ENCODE results near the gene RIMBP3C.
"Not testable (repeated sequence)": the region's sequence is repeated elsewhere in the genome, so short reads cannot be mapped to it uniquely, and the experiment has no call there.

RIMBP3C gene

DNA sequence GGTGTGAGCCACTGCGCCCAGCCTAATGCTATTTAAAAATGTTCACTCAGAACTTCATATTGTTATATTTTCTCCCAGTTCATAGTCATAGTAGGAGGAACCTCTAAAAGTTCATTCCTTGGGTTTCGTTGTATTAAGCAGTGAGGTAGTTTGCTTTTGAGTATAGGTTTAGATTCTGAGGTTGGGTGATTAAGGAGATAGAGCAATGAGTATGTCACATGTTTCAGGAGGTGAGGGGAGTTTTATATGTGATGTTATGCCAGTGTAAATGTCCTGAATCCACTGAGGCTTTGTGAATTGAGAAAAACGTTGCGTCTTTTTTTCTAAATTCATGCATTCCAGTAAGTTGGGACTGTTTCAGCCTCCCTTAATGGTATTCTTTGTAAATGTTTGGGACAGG lies 20.4 kb upstream of the RIMBP3C start:
- peak; percentile 20 to 50 for ATAC-seq

DNA sequence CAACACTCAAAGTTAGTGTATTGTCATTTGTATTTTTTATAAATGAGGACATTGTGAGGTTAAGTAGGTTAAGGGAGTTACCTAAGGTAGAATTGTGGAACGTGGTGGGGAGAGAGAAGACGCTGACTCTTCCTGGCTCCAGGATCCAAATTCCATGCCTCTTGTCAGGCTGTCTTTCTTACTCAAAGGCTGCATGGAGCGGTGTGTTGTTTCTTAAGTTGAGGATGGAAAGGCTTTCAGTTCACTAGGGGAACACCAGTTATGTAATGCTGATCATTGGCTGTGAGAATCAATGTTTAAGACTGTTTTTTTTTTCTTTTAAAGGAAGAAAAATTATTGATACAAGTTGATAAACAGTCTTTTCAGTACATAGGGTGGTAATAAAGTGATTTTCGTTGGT lies 19.1 kb upstream of the RIMBP3C start:
- no peak for ATAC-seq

DNA sequence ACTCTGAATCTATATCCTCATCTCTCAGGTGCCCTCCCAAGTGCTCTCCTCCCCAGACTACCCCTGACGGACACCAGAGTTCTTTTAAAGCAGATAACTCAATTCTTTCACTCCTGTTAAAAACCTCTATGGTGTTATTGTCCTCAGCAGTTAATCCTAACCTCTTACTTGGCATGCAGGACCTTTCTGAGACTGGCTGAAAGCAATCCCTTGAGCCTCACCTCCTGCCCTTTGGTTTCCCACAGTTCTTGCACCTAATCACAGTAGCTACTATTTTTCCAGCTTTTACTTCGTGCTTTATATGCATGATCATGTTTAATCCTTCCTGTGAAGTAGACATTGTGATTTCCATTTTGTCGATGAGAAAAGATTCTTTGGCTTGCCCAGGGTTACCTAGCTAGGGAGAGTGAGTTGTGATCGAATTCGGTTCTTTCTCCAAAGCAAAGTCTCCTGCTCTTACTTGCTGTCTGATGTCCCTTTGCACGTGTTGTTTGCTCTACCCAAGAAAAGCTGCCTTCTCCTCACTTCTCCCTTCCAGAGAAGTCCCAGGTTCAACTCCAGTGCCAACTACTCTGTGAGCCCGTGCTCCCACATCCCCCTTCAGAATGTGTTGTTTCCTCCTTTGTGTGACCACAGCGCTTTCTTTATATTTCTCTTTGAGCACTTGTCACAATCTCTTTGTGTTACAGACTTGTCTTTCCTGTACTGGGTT lies 18.4 kb upstream of the RIMBP3C start:
- no peak for ATAC-seq

DNA sequence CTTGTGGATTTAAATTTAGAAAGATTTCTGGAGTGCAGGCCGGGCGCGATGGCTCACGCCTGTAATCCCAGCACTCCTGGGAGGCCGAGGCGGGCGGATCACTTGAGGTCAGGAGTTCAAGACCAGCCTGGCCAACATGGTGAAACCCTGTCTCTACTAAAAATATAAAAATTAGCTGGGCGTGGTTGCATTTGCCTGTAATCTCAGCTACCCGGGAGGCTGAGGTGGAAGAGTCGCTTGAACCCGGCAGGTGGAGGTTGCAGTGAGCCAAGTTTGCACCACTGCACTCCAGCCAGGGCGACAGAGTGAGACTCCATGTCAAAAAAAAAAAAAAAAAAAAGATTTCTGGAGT lies 17.8 kb upstream of the RIMBP3C start:
- ATAC-seq, result not testable (repeated sequence)

DNA sequence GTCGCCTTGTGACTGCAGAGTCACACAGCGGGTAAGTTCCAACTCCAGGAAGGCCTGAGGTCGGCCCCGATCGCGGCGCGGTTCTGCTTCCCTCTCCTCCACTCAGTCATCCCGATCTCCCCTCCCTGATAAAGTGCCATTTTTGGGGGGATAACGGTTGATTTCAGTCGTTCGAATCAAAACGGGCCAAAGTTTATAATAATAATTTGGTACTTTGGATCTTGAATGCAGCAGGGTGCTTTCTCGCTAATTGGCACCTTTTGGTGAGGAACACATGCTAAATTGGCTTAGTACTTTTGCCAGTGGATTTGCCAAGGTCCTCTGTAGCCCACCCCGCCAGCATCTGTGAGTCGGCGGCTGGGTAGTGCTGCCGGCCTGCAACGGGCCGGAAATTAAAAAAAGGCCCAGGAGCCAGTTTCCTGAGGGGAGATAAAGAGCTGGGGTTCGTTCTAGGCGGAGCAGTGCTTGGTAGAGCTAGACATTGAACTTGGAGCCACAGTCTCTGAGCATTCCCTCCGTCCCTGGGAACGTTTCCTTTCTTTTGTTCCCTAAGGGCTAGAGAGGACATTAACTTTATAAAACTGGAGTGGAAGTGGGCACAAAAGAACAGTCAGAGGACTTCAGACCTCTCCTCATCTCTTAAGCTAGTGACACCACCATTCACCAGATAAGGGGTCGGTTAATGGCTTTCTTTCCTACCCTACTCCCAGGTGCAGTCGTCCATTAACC lies 17.2 kb upstream of the RIMBP3C start:
- ATAC-seq, result peak; percentile 17 to 26

DNA sequence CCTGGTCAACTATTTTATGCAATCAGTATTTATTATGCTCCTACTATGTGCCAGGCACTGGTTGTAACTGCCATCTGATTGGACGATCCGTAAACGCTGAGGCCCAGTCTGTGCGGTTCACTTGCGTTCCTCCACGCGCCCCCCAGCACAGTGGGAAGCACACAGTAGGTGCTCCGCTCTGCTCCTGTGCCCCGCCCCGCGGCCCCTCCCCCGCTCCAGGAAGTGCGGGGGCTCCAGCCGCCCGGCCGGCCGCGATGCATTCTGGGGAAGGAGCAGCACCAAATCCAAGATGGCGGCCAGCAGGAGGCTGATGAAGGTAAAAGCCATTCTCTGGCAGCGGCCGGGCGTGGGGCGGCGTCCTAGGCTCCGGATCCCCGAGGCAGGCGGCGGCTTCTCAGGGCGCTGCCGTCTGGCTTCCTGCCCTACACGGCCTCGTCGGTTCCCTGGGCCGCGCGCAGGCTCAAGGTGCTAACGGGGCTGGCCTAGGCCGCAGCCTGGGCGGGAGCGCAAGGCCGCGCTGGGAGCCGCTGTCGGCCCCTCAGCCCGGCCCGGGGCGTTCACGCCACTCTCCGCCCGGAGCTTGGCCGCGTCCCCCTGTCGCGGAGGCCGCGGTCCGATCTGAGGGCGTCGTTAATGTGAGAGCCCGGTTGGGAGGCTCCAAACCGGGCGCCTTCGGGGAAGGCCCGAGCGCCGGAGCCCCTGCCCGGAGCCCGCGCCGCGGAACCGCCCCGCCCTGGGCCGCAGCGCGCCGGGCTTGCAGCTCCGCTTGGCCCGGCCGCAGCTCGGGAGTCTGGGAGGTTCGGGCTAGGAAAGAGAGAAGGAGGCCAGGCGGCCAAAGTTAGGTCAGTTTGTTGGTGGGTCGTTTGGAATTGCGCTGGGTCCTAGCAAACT lies 16.4 kb upstream of the RIMBP3C start, which contains the start of gene UBE2L3:
TSS of gene UBE2L3 (plus strand) at position 259 of the 891 bp plus-strand sequence. CDS start at position 290, 31 bp downstream.
- ATAC-seq, result peak; percentile 67 to 78

DNA sequence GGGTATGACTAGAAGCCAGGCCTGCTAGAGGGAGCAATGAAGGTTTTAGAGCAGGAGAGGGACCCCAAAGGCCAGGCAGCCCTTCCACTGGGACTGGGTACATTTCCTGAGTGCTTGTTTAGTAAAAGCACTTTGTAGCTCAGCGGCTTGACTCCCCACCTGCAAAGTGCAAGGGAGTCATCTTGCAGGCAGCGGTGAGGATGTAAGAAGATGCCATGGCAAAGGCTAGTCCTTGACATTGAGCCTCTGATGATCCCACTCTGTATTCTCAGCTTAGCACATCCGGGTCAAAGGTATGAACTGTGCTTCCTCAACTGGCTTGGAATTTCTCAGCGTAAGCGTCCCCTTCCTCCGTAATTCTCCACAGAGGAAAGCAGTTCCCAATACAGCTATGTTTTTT lies 13.2 kb upstream of the RIMBP3C start:
- no peak for ATAC-seq

DNA sequence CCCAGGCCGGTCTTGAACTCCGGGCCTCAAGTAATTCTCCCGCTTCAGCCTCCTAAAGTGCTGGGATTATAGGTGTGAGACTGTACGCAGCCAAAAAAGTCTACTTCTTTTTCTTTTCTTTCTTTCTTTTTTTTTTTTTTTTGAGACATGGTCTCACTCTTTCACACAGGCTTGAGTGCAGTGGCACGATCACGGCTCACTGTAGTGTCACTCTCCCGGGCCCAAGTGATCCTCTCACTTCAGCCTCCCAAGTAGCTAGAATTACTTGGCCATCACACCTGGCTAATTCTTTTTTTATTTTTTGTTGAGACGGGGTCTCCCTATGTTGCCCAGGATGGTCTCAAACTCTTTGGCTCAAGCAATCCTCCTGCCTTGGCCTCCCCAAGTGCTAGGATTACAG lies 12.7 kb upstream of the RIMBP3C start:
- no peak for ATAC-seq

DNA sequence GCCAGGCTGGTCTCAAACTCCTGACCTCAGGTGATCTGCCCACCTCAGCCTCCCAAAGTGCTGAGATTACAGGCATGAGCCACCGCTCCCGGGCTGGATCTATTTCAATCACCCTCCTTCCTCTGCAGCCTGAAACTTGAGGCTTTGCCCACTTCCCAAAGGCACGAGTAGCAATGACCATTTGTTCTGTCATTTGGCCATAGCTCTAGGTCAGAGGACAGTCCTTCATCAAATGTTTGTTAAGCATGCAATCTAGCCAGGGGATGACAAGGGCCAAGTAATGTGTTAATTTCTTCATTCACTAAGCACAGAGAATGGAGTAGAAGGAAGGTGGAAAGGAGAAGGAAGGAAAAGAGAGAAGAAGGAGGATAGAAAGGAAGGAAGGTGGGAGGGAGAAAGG lies 9.4 kb upstream of the RIMBP3C start:
- not testable (repeated sequence) for ATAC-seq

DNA sequence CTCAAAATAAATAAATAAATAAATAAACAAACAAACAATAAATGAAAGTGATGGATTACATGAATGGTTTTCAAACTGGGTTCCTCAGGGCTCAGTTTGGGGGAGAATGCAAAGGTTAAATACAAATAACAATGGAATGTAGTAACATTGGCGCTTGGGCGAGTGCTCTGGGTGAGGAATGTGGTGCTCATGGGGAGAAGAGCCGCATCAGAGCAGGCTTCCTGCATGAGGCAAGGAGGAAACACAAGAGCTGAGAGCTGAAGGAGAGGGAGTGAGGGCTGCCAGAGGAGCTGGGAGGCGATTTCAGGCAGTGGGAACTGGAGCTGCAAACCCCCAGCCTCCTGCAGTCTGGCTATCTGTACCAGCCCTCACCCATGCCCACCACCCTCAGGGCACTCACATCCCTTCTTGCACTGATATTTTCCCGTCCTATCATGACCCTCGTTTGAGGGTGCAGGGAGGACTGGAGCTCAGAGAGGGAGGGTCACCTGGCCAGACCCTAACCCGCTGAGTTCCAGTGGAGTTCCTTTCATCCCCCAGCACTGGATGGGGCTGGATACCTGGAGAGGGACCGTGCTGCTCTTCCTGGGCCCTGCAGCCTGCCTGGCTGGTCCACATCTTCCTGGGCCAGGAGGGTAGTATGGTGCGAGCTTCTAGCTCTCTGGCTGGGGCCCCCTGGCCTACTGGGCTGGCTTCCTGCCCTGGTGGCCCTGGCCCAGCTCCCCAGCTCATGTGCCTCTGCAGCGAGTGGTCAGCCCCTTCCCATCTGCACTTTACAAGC lies 8.3 kb upstream of the RIMBP3C start:
- ATAC-seq, result peak in 1 of 2 donors; percentile 9

DNA sequence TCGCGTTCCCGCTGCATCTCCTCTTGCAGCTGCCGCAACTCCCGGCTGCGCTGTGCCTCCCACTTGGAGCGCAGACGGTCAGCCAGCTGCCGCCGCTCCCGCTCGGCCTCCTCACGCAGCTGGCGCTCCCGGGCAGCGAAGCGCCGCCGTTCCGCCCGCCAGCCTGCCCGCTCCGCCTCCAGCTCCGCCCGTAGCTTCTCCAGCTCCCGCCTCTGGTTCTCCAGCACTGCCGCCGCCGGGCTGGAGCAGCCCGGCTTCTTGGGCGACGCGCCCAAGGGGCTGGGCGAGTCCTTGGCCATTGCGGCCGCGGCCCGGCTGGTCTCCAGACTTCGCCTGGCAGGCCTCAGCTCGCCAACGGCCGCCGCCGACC lies 598 bp downstream of the RIMBP3C start:
- ATAC-seq, result peak; percentile 15 to 29

DNA sequence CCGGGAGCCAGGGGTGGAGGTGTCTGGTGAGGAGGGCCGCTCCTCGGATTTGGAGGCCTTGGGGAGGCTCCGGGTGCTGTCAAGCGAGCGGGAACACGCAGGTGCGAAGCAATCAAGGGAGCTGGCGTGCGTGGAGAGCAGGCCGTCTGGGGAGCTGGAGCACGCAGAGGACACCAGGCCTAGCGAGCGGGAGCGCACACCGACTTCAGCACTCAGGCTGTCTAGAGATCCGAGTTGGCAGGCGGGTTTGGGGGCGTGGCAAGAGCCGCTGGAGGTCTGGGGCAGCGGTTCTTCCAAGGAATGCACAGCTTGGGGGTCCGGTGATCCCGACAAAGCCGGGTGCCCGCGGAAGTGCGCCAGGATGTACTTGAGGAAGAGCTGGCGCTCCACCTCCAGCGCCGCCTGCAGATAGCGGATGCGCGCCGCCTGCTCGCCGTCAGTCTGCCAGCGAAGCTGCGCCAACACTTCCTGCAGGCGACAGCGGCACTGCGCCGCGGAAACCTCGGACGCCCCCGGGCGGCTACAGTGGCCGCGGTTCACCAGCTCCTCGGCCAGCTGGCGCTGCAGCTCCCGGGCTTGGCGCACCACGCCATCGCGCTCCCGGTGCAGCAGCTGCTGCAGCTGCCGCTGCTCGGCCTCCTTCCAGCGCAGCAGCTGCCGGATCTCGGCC lies 1.1 kb downstream of the RIMBP3C start:
- ATAC-seq, result peak; percentile 75 to 82

DNA sequence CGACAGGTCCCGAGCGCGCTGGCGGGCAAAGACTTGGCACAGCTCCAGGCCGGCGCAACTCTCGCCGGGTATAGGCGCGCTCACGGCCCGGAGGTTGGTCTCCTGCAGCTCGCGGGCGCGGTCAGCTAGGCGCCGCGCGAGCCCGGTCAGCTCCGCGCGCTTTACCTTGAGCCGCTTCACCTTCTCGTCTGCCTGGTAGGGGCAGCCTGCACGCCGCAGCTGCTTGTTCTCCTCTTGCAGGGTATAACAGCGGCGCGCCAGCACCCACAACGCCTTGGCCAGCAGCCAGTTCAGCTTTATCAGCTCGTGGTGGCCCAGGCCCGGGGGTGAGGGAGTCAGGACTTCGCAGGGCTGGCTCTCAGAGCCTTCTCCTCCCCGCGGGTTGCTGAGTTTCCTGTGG lies 1.7 kb downstream of the RIMBP3C start:
- ATAC-seq, result peak; percentile 28 to 30

DNA sequence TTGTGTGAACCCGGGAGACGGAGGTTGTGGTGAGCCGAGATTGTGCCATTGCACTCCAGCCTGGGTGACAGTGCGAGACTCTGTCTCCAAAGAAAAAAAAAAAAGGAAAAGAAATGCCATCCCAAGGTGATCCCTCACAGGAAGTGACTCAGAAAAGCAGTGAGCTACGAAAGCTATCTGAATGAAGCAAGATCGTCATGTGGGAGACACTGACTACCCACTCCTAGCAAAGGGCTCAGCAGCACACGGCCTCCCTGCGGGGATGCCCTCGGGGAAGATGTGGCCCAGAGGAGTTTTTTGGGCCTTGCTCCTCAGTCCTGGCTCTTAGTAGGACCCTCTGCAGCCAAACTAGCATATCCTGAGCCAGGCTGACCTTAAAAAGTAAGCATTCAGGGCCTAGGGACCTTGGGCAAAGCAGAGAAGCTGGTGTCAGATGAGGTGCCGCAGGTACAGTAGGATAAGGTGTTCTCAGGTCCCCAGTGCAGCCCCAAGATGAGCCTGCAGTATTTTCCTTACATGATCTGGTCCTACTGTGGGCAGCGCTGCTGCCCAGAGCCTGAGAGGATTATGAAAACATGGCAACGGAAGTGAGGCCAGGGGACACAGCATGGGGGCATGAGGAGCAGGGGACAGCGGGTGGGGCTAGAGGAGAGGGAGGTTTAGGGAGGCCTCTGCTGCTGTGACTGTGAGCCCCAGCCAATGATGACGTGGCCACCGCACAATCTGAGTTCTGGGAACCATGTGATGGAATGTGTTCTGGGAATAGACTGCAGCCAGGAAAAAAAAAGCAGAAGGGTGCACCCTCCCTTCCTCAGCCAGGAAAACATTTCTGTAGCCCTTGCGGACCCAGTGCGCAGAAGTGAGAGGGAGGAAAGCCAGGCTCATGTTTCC lies 6.6 kb downstream of the RIMBP3C start:
- ATAC-seq, result not testable (repeated sequence)

DNA sequence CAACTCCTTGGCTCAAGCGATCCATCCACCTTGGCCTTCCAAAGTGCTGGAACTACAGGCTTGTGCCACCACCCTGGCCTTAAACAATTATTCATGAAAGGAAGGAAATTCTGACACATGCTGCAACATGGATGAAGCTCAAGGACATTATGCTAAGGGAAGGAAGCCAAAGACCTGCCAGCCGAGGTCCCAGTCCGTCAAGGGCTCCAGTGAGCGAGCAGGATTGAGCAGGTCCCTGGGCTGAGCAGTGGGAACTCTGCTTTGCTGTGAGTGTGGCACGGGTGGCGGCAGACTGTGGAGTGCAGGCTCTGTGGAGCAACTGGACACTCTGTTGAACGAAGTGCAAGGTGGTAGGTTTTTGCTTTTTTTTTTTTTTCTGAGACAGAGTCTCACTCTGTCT lies 11.4 kb downstream of the RIMBP3C start:
- ATAC-seq, result not testable (repeated sequence)

DNA sequence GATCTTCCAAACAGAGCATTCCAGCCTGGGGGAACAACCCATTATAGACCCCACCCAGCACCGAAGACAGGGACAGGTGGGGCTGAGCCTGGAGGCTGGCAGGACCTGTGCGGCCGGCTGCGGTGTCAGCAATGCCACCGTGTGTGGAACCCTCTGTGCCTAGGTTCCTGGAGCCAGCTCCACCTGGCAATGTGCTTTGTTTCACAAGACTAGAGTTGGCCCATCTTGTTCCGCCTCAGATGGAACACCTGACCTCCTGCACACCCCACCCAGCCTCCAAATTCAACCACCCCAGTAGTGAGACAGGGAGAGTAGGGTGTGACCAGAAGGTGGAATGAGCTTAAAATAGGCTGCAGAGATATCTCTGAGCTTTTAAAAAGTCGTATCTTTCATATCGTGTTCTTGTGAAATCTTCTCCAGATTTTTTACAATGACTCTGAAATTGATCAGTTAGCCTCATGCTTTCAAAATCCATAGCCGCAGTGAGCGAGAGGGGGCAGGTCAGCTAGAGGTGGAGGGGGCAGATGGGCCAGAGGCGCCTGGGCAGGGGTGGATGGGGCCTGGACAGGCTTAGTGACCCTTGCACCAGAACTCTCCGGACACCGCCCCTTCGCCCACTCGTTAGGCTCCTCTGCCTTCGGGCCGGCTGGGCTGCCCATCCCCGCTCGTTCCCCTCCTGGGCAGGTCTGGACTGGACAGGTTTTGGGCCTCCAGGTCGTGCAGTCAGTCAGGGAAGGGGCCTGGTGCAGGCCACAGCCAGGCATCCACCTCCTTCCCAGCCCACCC lies 18.2 kb downstream of the RIMBP3C start:
- not testable (repeated sequence) for ATAC-seq

DNA sequence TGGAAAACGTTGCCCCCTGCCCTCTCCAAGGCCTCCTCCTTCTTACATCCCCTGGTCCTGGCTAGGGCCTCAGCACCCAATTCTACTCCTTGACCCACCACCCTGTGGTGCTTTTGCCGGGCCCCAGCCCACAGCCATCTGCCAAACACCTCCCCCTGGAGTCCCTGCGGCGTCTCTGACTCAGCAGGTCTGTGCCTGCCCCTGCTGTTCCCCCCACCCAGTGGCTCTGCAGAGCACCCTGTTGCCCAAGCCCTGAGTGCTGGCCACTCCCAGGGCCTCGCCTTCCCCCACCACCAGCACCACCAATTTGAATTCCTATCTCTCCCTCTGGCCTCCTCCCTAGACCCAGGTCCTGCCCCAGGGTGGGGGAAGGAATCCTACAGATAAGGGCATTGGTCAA lies 19.7 kb downstream of the RIMBP3C start:
- ATAC-seq, result not testable (repeated sequence)

DNA sequence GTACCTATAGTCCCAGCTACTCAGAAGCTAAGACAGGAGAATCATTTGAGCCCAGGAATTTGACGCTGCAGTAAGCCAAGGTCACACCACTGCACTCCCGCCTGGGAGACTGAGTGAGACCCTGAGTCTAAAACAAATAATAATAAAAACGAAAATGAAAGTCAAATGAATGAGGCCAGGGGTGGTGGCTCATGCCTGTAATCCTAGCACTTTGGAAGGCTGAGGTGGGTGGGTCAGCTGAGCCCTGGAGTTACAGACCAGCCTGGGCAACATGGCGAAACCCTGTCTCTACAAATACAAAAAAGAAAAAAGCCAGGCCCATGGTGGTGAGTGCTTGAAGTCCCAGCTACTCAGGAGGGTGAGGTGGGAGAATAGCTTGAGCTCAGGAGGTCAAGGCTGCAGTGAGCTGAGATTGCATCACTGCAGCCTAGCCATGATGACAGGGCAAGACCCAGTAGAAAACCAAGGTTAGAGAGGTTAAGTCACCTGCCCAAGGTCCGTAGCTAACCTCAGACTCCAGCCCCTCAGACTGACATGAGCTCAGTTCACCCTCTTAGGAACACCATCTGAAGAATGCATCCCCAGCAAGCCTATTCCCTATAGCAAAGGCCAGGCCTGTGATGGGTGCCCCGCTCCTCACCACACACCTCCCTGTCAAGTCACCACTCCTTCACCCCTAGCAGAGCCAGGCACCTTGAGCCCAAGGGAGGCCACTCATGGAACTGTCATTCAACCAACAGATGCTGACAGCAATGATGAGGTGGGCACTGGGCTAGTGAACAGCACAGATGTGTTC lies 24.4 kb downstream of the RIMBP3C start:
- ATAC-seq, result not testable (repeated sequence)
